ENCODE data around the gene SHISA5. TPM values are rescaled to one million over a fixed set of nuclear protein-coding genes. Genes with fewer than 3 reads are reported as not detected.

Gene SHISA5
- total and polyA plus RNA-seq, 2 of the 8 experiments (the other 6 are each of a cell fraction or from before 2014, with no cell fraction given) = 196 to 315 TPM

DNA sequence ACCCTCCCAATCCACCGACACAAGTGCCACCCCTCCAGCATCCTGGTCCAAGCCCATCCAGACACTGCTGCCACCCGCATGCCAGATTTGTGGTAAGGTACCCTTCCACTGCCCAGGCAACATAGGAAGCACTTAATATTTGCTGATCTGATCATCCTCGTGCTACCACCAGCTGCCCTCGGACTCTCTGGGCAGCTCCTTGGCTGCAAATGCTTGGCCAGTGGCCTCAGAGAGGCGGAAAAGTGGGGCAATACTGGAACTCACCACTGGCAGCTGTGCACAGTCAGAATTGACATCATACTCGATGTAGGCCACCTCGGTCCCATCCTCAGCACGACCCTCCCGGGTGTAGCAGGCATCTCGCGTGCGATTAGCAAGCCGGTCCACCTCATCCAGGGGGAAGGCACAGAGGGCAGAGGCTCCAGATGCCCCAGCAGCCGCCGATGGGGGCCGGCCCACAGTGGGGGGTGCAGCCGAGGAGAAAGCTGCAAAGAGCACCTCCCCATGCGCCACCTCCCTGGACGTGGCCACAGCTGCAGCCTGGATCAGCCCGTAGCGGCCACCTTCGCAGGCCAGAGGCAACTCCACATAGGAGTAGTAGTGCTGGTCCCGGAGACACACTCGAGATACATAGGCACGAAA lies 80.6 kb downstream of the SHISA5 start:
- Histone ChIP-seq H3K4me3 (ENCODE audit: extremely low read depth in 1 of 4, insufficient read depth in 2 of 4, low read depth in 3 of 4, low read length in 4 of 4) (no peak overlapping the region), H4K8ac (ENCODE audit: extremely low read depth, insufficient read depth, low read length) (peak overlapping the region; percentile 80), H2BK120ac (replicated peaks; ENCODE audit: low read depth, low read length) (no peak overlapping the region), H3K79me1 (ENCODE audit: low read depth, low read length) (peaks cover 46% of the 10 kb centered on the region), H3K18ac (ENCODE audit: extremely low read depth, low read length) (no peak overlapping the region), H3K27ac (ENCODE audit: low read depth, low read length) (no peak overlapping the region), H3K23me2 (ENCODE audit: low read depth, low read length) (peaks cover 7% of the 10 kb centered on the region), H3K36me3 (ENCODE audit: control insufficient read depth in 2 of 4, insufficient read depth in 4 of 4, low read length in 3 of 4) (peaks cover 17 to 27% (median 19%) of the 10 kb centered on the region in 4 experiments; a peak in 6 of 8 replicates), H3K4me2 (ENCODE audit: insufficient read depth in 1 of 2, low read depth in 2 of 2, low read length in 2 of 2) (no peak overlapping the region), H2BK12ac (ENCODE audit: low read depth, low read length) (no peak overlapping the region), H3K9me3 (ENCODE audit: insufficient read depth in 2 of 2, low read depth in 1 of 2, low read length in 1 of 2) (no peaks in the 10 kb centered on the region), H2AK5ac (ENCODE audit: low read depth, low read length) (no peak overlapping the region), H2AFZ (ENCODE audit: low read length) (no peak overlapping the region), H3K23ac (ENCODE audit: insufficient read length) (no peak overlapping the region), H3K27me3 (replicated peaks in 1 of 4; ENCODE audit: control insufficient read depth in 3 of 4, extremely low read depth in 1 of 4, insufficient read depth in 3 of 4, low read length in 3 of 4) (no peaks in the 10 kb centered on the region), H2BK20ac (ENCODE audit: low read length) (no peak overlapping the region), H3K56ac (replicated peaks; ENCODE audit: insufficient read length, low read depth, low read length) (no peak overlapping the region), H2BK15ac (ENCODE audit: low read length) (no peak overlapping the region), H3K14ac (ENCODE audit: insufficient read length) (no peak overlapping the region), H4K20me1 (replicated peaks in 1 of 2; ENCODE audit: control insufficient read depth in 1 of 2, insufficient read depth in 2 of 2, low read length in 2 of 2) (peaks cover 28 to 51% of the 10 kb centered on the region in 2 experiments), H3K9ac (replicated peaks in 1 of 4; ENCODE audit: extremely low read depth in 1 of 4, low read depth in 3 of 4, low read length in 3 of 4) (no peak overlapping the region), H3K4me1 (replicated peaks in 1 of 4; ENCODE audit: control insufficient read depth in 3 of 4, insufficient read depth in 4 of 4, low read length in 3 of 4) (peaks cover 3 to 31% (median 12%) of the 10 kb centered on the region in 4 experiments), H4K91ac (replicated peaks; ENCODE audit: insufficient read length, low read length) (no peak overlapping the region), H4K5ac (ENCODE audit: insufficient read length, low read depth, low read length) (no peak overlapping the region), H3K79me2 (ENCODE audit: control insufficient read depth in 1 of 2, insufficient read depth in 2 of 2, low read length in 2 of 2) (peaks cover 32 to 65% of the 10 kb centered on the region in 2 experiments), H3K4ac (replicated peaks; ENCODE audit: insufficient read length, low read depth, low read length) (no peak overlapping the region), H2BK5ac (ENCODE audit: low read depth, low read length) (no peak overlapping the region)
- DNase-seq (ENCODE audit: low read depth in 1 of 2, low spot score in 2 of 2) = no peak
- CTCF ChIA-PET (ENCODE audit: partially characterized antibody) = interaction anchor here (0.7 to 6.9 kb wide), 16 partner anchors 7 to 229 kb away, joined by 3 to 95 read pairs (median 4); partner anchors contain the start of gene CCDC51
- TF ChIP-seq BCL11A (IDR thresholded peaks at IDR 0.05; ENCODE audit: low read depth in 2 of 2, low read length in 2 of 2) (no peak), SUZ12 (IDR thresholded peaks at IDR 0.05; ENCODE audit: low read length) (no peak), KDM5A (IDR thresholded peaks at IDR 0.05; ENCODE audit: low read length) (no peak), EP300 (IDR thresholded peaks at IDR 0.05; ENCODE audit: borderline replicate concordance in 1 of 2, low read depth in 2 of 2, low read length in 2 of 2) (no peak), BRCA1 (IDR thresholded peaks at IDR 0.05; ENCODE audit: low read depth, low read length) (no peak), GABPA (IDR thresholded peaks at IDR 0.05; ENCODE audit: borderline replicate concordance, insufficient read depth, low read length) (no peak), RAD21 (IDR thresholded peaks at IDR 0.05 in 1 of 2, conservative IDR thresholded peaks at IDR 0.05 in 1 of 2; ENCODE audit: low read depth in 2 of 2, low read length in 2 of 2) (no peak), SP2 (IDR thresholded peaks at IDR 0.05; ENCODE audit: low read length) (no peak), CHD1 (IDR thresholded peaks at IDR 0.05; ENCODE audit: low read depth, low read length) (no peak), SIRT6 (IDR thresholded peaks at IDR 0.05; ENCODE audit: low read length) (no peak), ASH2L (IDR thresholded peaks at IDR 0.05; ENCODE audit: low read length) (no peak)
- 92% methylated on average over 25 of the region's 25 CpGs; no CpG with 5 or more reads in 1 of the 2 experiments for WGBS, 2 experiments (ENCODE audit: extremely low coverage in 1 of 2, insufficient coverage in 1 of 2, insufficient read length in 1 of 2, insufficient replicate concordance in 2 of 2, low coverage in 1 of 2, low lambda C conversion rate in 2 of 2, missing lambda C conversion rate in 1 of 2)
- FAIRE-seq = no peak
- POLR2A ChIA-PET (ENCODE audit: partially characterized antibody) = interaction anchor here (0.7 to 31.5 kb wide), 10 partner anchors 12 to 182 kb away, joined by 3 to 650 read pairs (median 4); partner anchors contain the start of genes ATRIP, CCDC51 and TMA7

Measured in H1 (cell line).